Stimulated activated CD8-positive, alpha-beta memory T cell treated with anti-CD3 and anti-CD28 coated beads, Interleukin-4, amount 100 ng/mL, for 24 hours (primary cell): ENCODE results near the gene RNF186.
"Not testable (repeated sequence)": the region's sequence is repeated elsewhere in the genome, so short reads cannot be mapped to it uniquely, and the experiment has no call there.

Experiments used
- DNase-seq: peaks from one replicate; pipeline ENCODE4 v3.0.0-alpha.2; 2020; ENCODE audit warnings: low read depth

The RNF186 gene

DNA sequence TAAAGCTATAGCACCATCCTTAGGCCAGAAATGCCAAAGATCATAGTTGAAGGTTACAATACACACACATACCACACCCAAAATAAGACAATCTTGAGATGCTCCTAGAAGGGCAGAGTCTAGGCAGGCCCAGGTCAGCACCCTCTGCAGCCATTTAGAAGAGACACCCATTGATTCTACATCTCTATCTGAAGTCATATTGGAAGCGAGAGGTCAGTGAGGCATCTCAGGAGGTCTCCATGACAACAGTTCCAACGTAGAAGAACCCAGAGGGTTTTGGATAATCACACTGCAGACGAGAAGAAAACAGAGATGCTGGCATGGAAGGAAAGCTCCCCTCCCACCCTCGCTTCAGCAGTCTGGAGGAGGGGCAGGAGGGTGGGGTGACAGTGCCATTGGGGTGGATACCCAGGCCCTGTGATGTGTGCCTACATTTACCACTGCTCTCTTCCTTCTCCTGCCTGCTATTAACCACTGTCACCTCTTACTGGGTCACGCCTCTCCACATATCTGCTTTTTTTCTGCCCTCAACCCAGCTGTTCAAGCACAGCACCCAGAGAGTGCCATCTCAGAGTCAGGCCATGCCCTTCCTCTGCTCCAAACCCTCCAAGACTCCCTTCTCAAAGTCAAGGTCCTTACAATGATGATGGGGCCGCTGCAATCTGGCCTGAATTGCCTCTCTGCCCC, 21.6 kb downstream of the RNF186 start:
- DNase-seq: no peak

GRCh38 chr1:19792237-19793002, 22.7 kb downstream of the RNF186 start:
- no peak for DNase-seq

- not testable (repeated sequence) for DNase-seq
Measured at GRCh38 chr1:19790061-19790975, 24.8 kb downstream of the RNF186 start.

DNA sequence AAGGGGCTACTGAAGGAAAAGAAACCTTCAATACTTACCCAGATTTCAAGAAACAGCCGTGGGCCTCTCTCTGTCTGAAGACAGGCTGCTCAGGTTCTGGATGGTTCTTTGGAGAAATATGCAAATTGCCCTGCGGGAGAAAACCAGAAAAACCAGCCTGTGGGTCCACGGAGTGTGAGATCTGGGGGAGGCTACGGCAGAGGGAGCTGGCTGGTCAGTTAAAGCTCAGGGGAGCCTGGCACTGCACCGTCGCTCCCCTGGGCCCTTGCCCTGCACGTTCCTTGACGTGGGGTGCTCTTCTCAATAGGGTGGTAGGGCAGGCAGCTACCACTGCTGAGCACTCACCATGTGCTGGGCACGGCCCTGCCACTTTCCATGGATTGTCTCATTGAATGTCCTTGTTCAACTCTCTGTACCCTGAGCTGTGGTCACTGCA, 28.1 kb downstream of the RNF186 start:
- DNase-seq: no peak

- no peak for DNase-seq
Measured at GRCh38 chr1:19785660-19786059, 29.4 kb downstream of the RNF186 start.

GRCh38 chr1:19780267-19780877, 34.7 kb downstream of the RNF186 start:
- no peak for DNase-seq

DNA sequence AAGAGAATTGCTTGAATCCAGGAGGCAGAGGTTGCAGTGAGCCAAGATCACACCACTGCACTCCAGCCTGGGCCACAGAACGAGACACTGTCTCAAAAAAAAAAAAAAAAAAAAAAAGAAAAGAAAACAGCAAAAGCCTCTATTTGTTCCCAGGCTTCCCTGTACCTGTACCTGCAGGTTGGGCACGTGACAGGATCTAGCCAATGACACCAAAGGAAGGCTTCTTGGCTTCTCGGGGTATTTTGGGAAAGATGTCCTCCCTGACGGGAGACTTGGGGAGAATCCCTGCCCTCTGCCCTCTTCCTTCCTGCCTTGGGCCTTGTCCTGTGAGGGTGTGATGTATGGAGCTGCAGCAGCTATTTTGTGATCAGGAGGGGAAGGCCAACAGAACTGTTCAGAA, 38.1 kb downstream of the RNF186 start:
- no peak for DNase-seq

DNA sequence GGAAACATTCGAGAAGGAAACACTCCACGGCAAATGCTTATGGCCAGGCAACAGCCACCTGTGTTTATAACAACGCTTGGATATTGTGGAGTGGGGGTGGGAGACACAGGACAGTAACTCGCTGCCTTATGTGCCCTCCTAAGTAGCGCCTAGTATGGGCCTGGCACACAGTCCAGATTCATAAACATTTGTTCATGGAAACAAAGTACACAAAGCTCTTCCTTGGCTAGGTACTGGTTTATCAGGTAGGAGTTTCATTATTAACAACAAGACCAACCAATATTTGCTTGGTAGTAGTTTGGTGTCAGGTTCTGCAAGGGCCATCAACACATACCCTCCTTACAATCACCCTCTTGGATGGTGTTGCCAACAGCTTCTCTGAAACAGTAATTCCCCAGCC, 38.8 kb downstream of the RNF186 start:
- DNase-seq: no peak

- DNase-seq: no peak
Measured at GRCh38 chr1:19775831-19776230, 39.3 kb downstream of the RNF186 start.

DNA sequence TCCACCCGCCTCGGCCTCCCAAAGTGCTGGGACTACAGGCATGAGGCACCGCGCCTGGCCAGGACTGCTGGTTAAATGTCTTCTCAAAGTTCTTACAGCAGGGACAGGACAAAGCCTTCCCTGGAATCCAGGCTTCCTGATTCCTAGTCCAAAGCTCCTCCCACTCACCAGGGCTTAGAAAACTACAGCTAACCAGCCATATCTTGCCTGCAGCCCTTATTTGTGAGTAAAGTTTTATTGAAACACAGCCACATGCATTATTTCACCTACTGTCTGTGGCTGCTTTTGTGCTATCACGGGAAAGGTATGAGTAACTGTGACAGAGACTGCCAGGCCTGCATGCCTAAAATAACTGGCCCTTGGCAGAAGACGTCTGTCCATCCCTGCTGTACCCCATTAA, 39.8 kb downstream of the RNF186 start:
- DNase-seq: no peak

GRCh38 chr1:19774180-19774785, 40.8 kb downstream of the RNF186 start:
- no peak for DNase-seq

- no peak for DNase-seq
Measured at GRCh38 chr1:19773485-19773884, 41.6 kb downstream of the RNF186 start.

- DNase-seq: no peak
Measured at GRCh38 chr1:19772053-19772452, 43.0 kb downstream of the RNF186 start.

DNA sequence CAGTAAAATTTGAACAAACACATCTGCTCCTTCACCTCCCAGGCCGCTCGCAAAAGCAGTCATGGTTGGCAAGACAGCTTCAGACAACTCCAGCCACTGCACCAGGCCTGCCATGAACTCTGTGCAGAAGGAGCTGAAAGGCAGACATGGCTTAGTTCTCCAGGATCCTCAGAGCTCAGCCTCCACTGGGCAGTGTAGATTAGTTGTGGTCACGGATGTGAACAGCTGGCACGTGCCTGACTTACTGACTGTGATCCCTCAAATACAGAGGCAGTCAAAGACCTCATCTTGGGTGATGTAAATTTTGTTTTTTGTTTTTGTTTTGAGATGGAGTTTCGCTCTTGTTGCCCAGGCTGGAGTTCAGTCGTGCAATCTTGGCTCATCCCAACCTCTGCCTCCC, 43.7 kb downstream of the RNF186 start:
- DNase-seq: no peak

GRCh38 chr1:19770436-19771190, 44.5 kb downstream of the RNF186 start:
- DNase-seq: no peak

DNA sequence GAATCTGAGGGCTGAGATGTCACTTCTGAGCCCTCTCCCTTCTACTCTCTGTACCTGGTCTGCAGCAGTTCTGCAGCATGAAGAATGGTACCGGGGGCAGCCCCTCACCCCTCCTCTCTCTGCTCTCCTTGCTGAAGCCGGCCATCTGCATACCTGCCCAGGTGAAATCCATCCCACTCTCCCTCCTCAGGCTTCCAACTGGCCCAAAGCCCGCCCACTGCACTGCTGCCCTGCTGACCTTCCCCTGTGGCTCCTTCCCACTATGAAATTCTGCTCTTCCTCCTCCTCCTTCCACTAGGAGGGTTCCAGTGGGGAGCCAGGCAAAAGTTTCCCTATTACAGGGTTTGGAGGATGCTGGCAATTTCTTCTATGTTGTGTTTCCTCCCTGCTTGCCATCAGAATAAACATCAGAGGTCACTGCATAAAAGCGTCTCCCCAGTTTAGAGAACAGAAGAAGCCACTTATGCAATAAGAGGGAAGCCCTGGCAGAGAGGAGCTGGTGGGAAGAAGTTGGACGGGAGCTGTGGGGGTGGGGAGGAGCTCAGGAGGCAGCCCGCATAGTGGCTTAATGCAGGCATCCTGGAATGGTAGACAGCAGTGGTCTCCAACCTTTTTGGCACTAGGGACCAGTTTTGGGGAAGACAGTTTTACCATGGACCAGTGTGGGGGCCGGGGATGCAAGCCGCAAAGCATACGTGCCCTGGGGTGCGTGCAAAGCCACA, 45.7 kb downstream of the RNF186 start:
- no peak for DNase-seq

DNA sequence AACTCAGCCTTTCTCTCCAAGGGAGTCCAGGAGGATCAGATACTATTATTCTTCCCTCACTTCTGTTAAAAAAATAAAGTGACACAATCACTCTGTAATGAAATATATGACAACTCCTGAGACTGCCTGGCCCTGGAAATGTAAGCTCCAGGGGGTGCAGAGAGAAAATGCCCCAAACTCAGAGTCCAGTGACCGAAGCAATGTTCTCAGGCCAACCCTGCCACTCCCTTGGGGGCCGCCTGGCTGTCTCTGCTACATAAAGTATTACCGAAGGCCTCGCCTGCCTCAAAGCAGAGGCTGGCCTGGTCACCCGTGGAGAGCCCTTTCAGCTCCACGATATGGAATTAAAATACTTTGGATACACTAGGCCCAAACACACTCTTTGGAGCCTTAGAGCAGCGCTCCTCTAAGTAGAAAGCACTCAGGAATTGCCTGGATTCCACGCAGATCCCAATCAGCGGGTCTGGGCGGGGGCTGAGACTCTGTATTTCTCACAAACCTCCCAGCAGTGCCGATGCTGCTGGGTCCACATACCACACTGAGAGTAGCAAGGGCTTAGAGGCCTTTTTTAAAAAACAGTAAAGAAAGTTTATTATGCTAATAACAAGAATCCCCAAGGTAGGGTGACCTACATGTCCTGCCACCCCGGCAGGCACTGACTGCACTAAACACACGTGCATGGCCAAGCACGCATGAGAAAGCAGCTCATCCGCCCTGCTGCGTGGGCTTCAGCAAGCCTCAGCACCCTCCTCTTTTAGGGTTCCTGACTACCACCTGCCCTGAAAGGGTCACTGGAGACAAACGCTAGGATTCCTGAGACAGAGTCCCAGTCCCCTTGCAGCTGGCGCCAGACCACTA, 46.5 kb downstream of the RNF186 start:
- no peak for DNase-seq

GRCh38 chr1:19765623-19766022, 49.5 kb downstream of the RNF186 start:
- no peak for DNase-seq

- DNase-seq: no peak
Measured at GRCh38 chr1:19764848-19765247, 50.2 kb downstream of the RNF186 start.
